K562 (cell line): ENCODE results near the gene ABHD5. TPM values are rescaled to one million over a fixed set of nuclear protein-coding genes. Genes with fewer than 3 reads are reported as not detected.
A peak's percentile ranks its signal among the peaks of the same experiment; 100 is the strongest.

Experiments
- ATAC-seq: fragments of 200-7000 bp; cut with Tn5 transposase; 3 replicates; pipeline ENCODE4 v1.9.1; 2020; ENCODE audit warnings: moderate library complexity
- BruUV-seq: library from RNA; stranded (reverse); fragments of 400-500 nt; replicated peaks from 2 replicates; lab custom pipeline; 2021; lab: Mats Ljungman, UMichigan
- CTCF ChIA-PET: fragments of 300-600 bp; formaldehyde crosslinking; extraction: SDS; loops from one replicate; lab custom pipeline; 2021; ENCODE audit warnings: low intra/inter-chr PET ratio; lab: Yijun Ruan, JAX
- POLR2A ChIA-PET: fragments of 300-600, 350-650 bp; sonication (Branson Sonifier 250); formaldehyde crosslinking; extraction: SDS; loops from one replicate; lab custom pipeline; 2021; ENCODE audit warnings: antibody characterized with exemption, inconsistent platforms; lab: Yijun Ruan, JAX
- DNase-seq, 4 experiments: peaks; one replicate each; pipeline versions ENCODE4 v3.0.0 to v3.0.0-alpha.2; 2011 to 2018; ENCODE audit warnings: low spot score in 3 of 4, mixed read lengths in 3 of 4; ENCODE audit errors: extremely low read depth in 1 of 4
- FAIRE-seq: peaks from 2 replicates; lab custom pipeline; 2011; peaks lifted over from hg19 to GRCh38; lab: Jason Lieb, UNC
- H2AFZ ChIP-seq: 2 replicates; pipeline ENCODE4 v1.6.0; 2011; ENCODE audit warnings: low read depth, low read length, control low read depth, inconsistent platforms
- H3K27ac ChIP-seq: fragments of 200-600 bp; 3 replicates; pipeline ENCODE4 v1.8.0; 2011; ENCODE audit warnings: low read depth, mild to moderate bottlenecking, control low read depth, inconsistent platforms, low read length, moderate library complexity, mixed read lengths; ENCODE audit errors: extremely low read depth
- H3K27me3 ChIP-seq, 2 experiments: fragments of 300-600 bp in 1 of 2; 2 replicates in 1 of 2; 3 replicates in 1 of 2; pipeline versions ENCODE4 v1.6.0 to v1.8.0; 2011; ENCODE audit warnings: inconsistent platforms in 2 of 2, low read length in 2 of 2, mild to moderate bottlenecking in 1 of 2, mixed read lengths in 1 of 2, moderate library complexity in 1 of 2; ENCODE audit not compliant: control insufficient read depth in 2 of 2, insufficient read depth in 2 of 2
- H3K36me3 ChIP-seq: fragments of 300-600 bp; 3 replicates; pipeline ENCODE4 v1.8.0; 2011; ENCODE audit warnings: mild to moderate bottlenecking, low read length, inconsistent platforms; ENCODE audit not compliant: control insufficient read depth, insufficient read depth
- H3K4me1 ChIP-seq, 2 experiments: fragments of 200-600 bp in 1 of 2; replicated peaks in 1 of 2; 2 replicates in 1 of 2; 3 replicates in 1 of 2; pipeline versions ENCODE4 v1.5.1 to v1.8.0; 2011; ENCODE audit warnings: inconsistent platforms in 2 of 2, low read length in 2 of 2, mild to moderate bottlenecking in 1 of 2, mixed read lengths in 1 of 2, moderate library complexity in 1 of 2; ENCODE audit not compliant: control insufficient read depth in 2 of 2, insufficient read depth in 2 of 2
- H3K4me2 ChIP-seq: 2 replicates; pipeline ENCODE4 v1.6.1; 2011; ENCODE audit warnings: low read length, control low read depth, inconsistent platforms, mixed read lengths; ENCODE audit not compliant: insufficient read depth
- H3K4me3 ChIP-seq: fragments of 200-600 bp; sonication (generic), shearing (Covaris generic); 2 replicates; pipeline ENCODE4 v1.5.1; 2016; ENCODE audit warnings: control low read depth, inconsistent platforms
- H3K79me2 ChIP-seq: fragments of 200-600 bp; 3 replicates; pipeline ENCODE4 v1.8.0; 2011; ENCODE audit warnings: low read length, inconsistent platforms; ENCODE audit not compliant: control insufficient read depth, insufficient read depth
- H3K9ac ChIP-seq, 2 experiments: 2 replicates each; pipeline versions ENCODE4 v1.6.0 to v1.6.1; 2011; ENCODE audit warnings: low read depth in 2 of 2, low read length in 2 of 2, control low read depth in 1 of 2, inconsistent platforms in 1 of 2, mild to moderate bottlenecking in 1 of 2, mixed read lengths in 1 of 2; ENCODE audit not compliant: insufficient read depth in 1 of 2
- H3K9me1 ChIP-seq: one replicate; pipeline ENCODE4 v1.6.0; 2011; ENCODE audit warnings: inconsistent platforms, mild to moderate bottlenecking, low read length, moderate library complexity; ENCODE audit not compliant: control insufficient read depth, insufficient read depth
- H3K9me3 ChIP-seq: replicated peaks from 2 replicates; pipeline ENCODE4 v1.5.1; 2011; ENCODE audit warnings: low read depth, low read length, inconsistent platforms; ENCODE audit not compliant: control insufficient read depth, insufficient read depth
- H4K20me1 ChIP-seq: replicated peaks from 2 replicates; pipeline ENCODE4 v1.6.1; 2011; ENCODE audit warnings: low read length, inconsistent platforms, mixed read lengths; ENCODE audit not compliant: control insufficient read depth, insufficient read depth
- CAMTA2 ChIP-seq: fragments of 250-450 bp; sonication (Bioruptor Pico); conservative IDR thresholded peaks from 2 replicates; pipeline ENCODE4 v1.5.1; 2022
- CEBPB ChIP-seq: fragments of 450-650 bp; IDR thresholded peaks from 2 replicates; pipeline ENCODE4 v1.6.1; 2016; ENCODE audit warnings: missing genetic modification characterization, missing compliant biosample characterization
- CEBPG ChIP-seq, 3 experiments: fragments of 200-800 bp in 1 of 3; sonication (Bioruptor generic) in 1 of 3; sonication (generic) in 1 of 3; formaldehyde crosslinking in 1 of 3; IDR thresholded peaks in 2 of 3; conservative IDR thresholded peaks in 1 of 3; 2 replicates each; pipeline versions ENCODE4 v1.6.1 to v1.8.0; 2016 to 2022; ENCODE audit warnings: missing compliant biosample characterization in 2 of 3, missing genetic modification characterization in 2 of 3, mild to moderate bottlenecking in 1 of 3, missing genetic modification reagents in 1 of 3
- DACH1 ChIP-seq: fragments of 450-650 bp; IDR thresholded peaks from 2 replicates; pipeline ENCODE4 v1.6.1; 2018; ENCODE audit not compliant: partially characterized antibody
- ID3 ChIP-seq, 2 experiments: fragments of 250-450 bp in 1 of 2; fragments of 450-650 bp in 1 of 2; sonication (Bioruptor Pico) in 1 of 2; IDR thresholded peaks; 2 replicates each; pipeline versions ENCODE4 v1.6.1 to v1.8.0; 2016 to 2021; ENCODE audit warnings: mild to moderate bottlenecking in 2 of 2, moderate library complexity in 2 of 2, missing compliant biosample characterization in 1 of 2, missing genetic modification characterization in 1 of 2
- KDM2B ChIP-seq: fragments of 250-450 bp; sonication (Bioruptor Pico); IDR thresholded peaks from 2 replicates; pipeline ENCODE4 v1.8.0; 2021; ENCODE audit warnings: mild to moderate bottlenecking, moderate library complexity
- NCOA4 ChIP-seq: fragments of 450-650 bp; IDR thresholded peaks from 2 replicates; pipeline ENCODE4 v1.6.1; 2018; ENCODE audit warnings: mild to moderate bottlenecking; ENCODE audit not compliant: partially characterized antibody
- RFX5 ChIP-seq: IDR thresholded peaks from 2 replicates; pipeline ENCODE4 v1.6.1; 2011; ENCODE audit warnings: low read depth, mild to moderate bottlenecking, improper control_type of control experiment, low read length
- TAL1 ChIP-seq: fragments of 450-650 bp; IDR thresholded peaks from 2 replicates; pipeline ENCODE4 v1.6.1; 2016; ENCODE audit warnings: mild to moderate bottlenecking
- ZNF133 ChIP-seq: fragments of 250-450 bp; sonication (Bioruptor Pico); IDR thresholded peaks from 2 replicates; pipeline ENCODE4 v1.4.0; 2020; ENCODE audit warnings: mild to moderate bottlenecking
- ZNF174 ChIP-seq: fragments of 250-450 bp; sonication (Bioruptor Pico); IDR thresholded peaks from 2 replicates; pipeline ENCODE4 v1.4.0; 2020; ENCODE audit warnings: mild to moderate bottlenecking
- ZNF77 ChIP-seq: fragments of 250-450 bp; sonication (Bioruptor Pico); IDR thresholded peaks from 2 replicates; pipeline ENCODE4 v1.5.0; 2020
- WGBS: fragments of 100-300 bp; shearing (Covaris generic); methylation state at CpG from one replicate; pipeline ENCODE4 v1.1.6; 2016; ENCODE audit warnings: low coverage, mixed read lengths; ENCODE audit not compliant: insufficient coverage; ENCODE audit errors: missing lambda C conversion rate; 5-methylcytosine and 5-hydroxymethylcytosine counted together
- in situ Hi-C: fragments of 300-500 bp; cut with MboI; formaldehyde crosslinking; loops from 4 replicates; pipeline ENCODE4 v1.15.0; 2018; ENCODE audit warnings: inconsistent platforms, mixed read lengths
- intact Hi-C: fragments of 100-400 bp; cut with micrococcal nuclease; formaldehyde crosslinking; loops from 2 replicates; pipeline ENCODE4 v1.14.2; 2022
- polyA plus RNA-seq, 8 experiments: library from polyadenylated mRNA; depleted of rRNA in 4 of 8; stranded (reverse) in 5 of 8; unstranded in 3 of 8; fragments of >200 nt; fragmentation: Nextera tagmentation in 2 of 8; fragmentation: Illumina TruSeq in 1 of 8; extraction: Ambion mirVana in 2 of 8; extraction: Trizol in 1 of 8; gene quantifications; 2 replicates each; pipeline versions ENCODE4 v1.2.1 to v1.2.3, GENCODE V29; 2011 to 2014; ENCODE audit warnings: inconsistent platforms in 1 of 8, missing spikeins in 1 of 8
- total RNA-seq, 7 experiments: library from RNA; depleted of rRNA in 6 of 7; stranded (reverse); fragments of >200 nt in 6 of 7; fragmentation: Illumina TruSeq in 2 of 7; extraction: Trizol in 2 of 7; gene quantifications; 2 replicates each; pipeline versions ENCODE4 v1.2.1 to v1.2.3, GENCODE V29; 2011 to 2021; ENCODE audit warnings: low replicate concordance in 1 of 7
- TF ChIP-seq, protein P1 (sequence below): sonication (generic); formaldehyde crosslinking; IDR thresholded peaks from 2 replicates; pipeline ENCODE4 v1.8.1; 2023; ENCODE audit warnings: mild to moderate bottlenecking, missing genetic modification reagents

ABHD5 gene
- total and polyA plus RNA-seq, 9 of the 15 experiments (the other 6 are each of a cell fraction or from before 2014, with no cell fraction given) = 27.8 to 61.7 (median 39.9) TPM

GRCh38 chr3:43709022-43709421 is 18.3 kb downstream of the ABHD5 start:
- H3K36me3 ChIP-seq = peaks cover 91% of the 10 kb centered on the region
- no peaks in the 10 kb centered on the region for H3K9me1 ChIP-seq
- no peak for DNase-seq
- ChIA-PET CTCF (no interaction called here), POLR2A (no interaction called here)
- in situ Hi-C loops (no loop called here), intact Hi-C loops (no loop called here)
- H3K4me1 ChIP-seq = no peaks in the 10 kb centered on the region
- TSS peak; percentile 1 for BruUV-seq
- no peak for TF ChIP-seq NCOA4
- TF ChIP-seq CEBPG (CRISPR knock-in tag; IDR thresholded peaks at IDR 0.05) = no peak
- TF ChIP-seq CEBPG (tag; conservative IDR thresholded peaks at IDR 0.05 in 1 of 2, IDR thresholded peaks at IDR 0.05 in 1 of 2) = peak; percentile 50 to 78
- TF ChIP-seq ZNF133 (CRISPR knock-in tag) = no peak
- no peak for TF ChIP-seq DACH1
- no peak for TF ChIP-seq ID3 (CRISPR knock-in tag; IDR thresholded peaks at IDR 0.05)
- TF ChIP-seq ID3 (tag; IDR thresholded peaks at IDR 0.05) = no peak
- no peak for TF ChIP-seq CAMTA2 (CRISPR knock-in tag)
- no peak for TF ChIP-seq ZNF77 (CRISPR knock-in tag)
- TF ChIP-seq TAL1 = no peak
- TF ChIP-seq, protein P1, sequence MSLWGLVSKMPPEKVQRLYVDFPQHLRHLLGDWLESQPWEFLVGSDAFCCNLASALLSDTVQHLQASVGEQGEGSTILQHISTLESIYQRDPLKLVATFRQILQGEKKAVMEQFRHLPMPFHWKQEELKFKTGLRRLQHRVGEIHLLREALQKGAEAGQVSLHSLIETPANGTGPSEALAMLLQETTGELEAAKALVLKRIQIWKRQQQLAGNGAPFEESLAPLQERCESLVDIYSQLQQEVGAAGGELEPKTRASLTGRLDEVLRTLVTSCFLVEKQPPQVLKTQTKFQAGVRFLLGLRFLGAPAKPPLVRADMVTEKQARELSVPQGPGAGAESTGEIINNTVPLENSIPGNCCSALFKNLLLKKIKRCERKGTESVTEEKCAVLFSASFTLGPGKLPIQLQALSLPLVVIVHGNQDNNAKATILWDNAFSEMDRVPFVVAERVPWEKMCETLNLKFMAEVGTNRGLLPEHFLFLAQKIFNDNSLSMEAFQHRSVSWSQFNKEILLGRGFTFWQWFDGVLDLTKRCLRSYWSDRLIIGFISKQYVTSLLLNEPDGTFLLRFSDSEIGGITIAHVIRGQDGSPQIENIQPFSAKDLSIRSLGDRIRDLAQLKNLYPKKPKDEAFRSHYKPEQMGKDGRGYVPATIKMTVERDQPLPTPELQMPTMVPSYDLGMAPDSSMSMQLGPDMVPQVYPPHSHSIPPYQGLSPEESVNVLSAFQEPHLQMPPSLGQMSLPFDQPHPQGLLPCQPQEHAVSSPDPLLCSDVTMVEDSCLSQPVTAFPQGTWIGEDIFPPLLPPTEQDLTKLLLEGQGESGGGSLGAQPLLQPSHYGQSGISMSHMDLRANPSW = no peak
- TF ChIP-seq RFX5 = no peak
- no peak for TF ChIP-seq KDM2B (CRISPR knock-in tag)
- no peak for TF ChIP-seq ZNF174 (CRISPR knock-in tag)
- peak; percentile 92 for TF ChIP-seq CEBPB
- H3K9ac ChIP-seq = no peak overlapping the region
- no peak overlapping the region for H3K4me3 ChIP-seq
- no peak overlapping the region for H2AFZ ChIP-seq
- H4K20me1 ChIP-seq = no peaks in the 10 kb centered on the region; the same call in 1 of the 2 replicates
- H3K9me3 ChIP-seq = no peaks in the 10 kb centered on the region
- peaks cover 21% of the 10 kb centered on the region; the same call in 2 of the 3 replicates for H3K79me2 ChIP-seq
- no peak for FAIRE-seq
- WGBS = 87% methylated on average over 1 of the region's 1 CpG
- no peaks in the 10 kb centered on the region for H3K27me3 ChIP-seq
- no peak overlapping the region for H3K4me2 ChIP-seq
- H3K27ac ChIP-seq = no peak overlapping the region
- ATAC-seq = no peak
